ENCODE data around the gene PGM2.

DNA sequence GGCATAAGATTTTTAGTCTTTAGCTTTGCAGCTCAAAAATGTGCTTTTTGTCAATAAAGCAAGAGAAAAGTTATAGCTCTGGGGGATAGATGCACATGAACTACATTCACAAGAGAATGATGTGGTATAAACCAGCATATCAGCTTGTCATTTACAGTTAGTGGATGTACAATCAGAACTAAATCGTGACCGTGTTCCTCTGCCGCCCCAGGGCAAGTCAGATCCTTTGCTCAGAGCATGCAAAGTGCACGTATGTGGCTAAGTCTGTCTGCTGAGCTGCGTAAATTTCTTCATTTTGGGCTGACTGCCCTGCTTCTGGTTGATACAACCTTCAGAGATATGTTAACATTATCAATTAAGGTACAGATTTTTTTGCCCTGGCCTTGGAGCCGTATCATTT, 9.3 kb downstream of the PGM2 start:
- TF ChIP-seq EZH2 (IDR thresholded peaks at IDR 0.05; ENCODE audit: insufficient read depth, poor library complexity, severe bottlenecking) (no peak), EZH2phosphoT487 (IDR thresholded peaks at IDR 0.05; ENCODE audit: insufficient read depth, low read depth) (no peak)
